PC-3 (cell line): Measurements from ENCODE around the gene CAMSAP1.

ENCODE experiments used
- CTCF ChIP-seq: fragments of 300-600 bp; sonication (generic); conservative IDR thresholded peaks from 2 replicates; pipeline ENCODE4 v1.5.1; 2017; ENCODE audit warnings: antibody characterized with exemption, low read depth, mild to moderate bottlenecking, low read length
- EZH2 ChIP-seq: fragments of 300-600 bp; sonication (generic); IDR thresholded peaks from one replicate; pipeline ENCODE4 v1.6.1; 2017; ENCODE audit warnings: antibody characterized with exemption, mild to moderate bottlenecking, low read length; ENCODE audit not compliant: unreplicated experiment

GRCh38 chr9:135761150-135761844 lies 146.0 kb downstream of the CAMSAP1 start:
- TF ChIP-seq CTCF (no peak), EZH2 (no peak)
